HepG2 (cell line): ENCODE measurements around the gene HNRNPA1L2. TPM values are rescaled to one million over a fixed set of nuclear protein-coding genes. Genes with fewer than 3 reads are reported as not detected.
A peak's percentile ranks its signal among the peaks of the same experiment; 100 is the strongest.

Experiments used
- BRD4 ChIP-seq: sonication (generic); formaldehyde crosslinking; IDR thresholded peaks from 2 replicates; pipeline ENCODE4 v1.4.0; 2020; ENCODE audit warnings: missing genetic modification reagents
- HMGA1 ChIP-seq: sonication (generic); formaldehyde crosslinking; conservative IDR thresholded peaks from 2 replicates; pipeline ENCODE4 v1.4.0; 2020; ENCODE audit warnings: missing genetic modification reagents
- HNF4A ChIP-seq: sonication (generic); formaldehyde crosslinking; IDR thresholded peaks from 2 replicates; pipeline ENCODE4 v1.4.0; 2020; ENCODE audit warnings: missing genetic modification reagents
- MTA3 ChIP-seq: sonication (generic); formaldehyde crosslinking; IDR thresholded peaks from 2 replicates; pipeline ENCODE4 v1.4.0; 2020; ENCODE audit warnings: missing genetic modification reagents
- NPAS2 ChIP-seq: sonication (generic); formaldehyde crosslinking; IDR thresholded peaks from 2 replicates; pipeline ENCODE4 v1.8.0; 2022; ENCODE audit warnings: mild to moderate bottlenecking, missing genetic modification reagents, borderline replicate concordance
- PRMT3 ChIP-seq: sonication (generic); formaldehyde crosslinking; IDR thresholded peaks from 2 replicates; pipeline ENCODE4 v1.8.1; 2022; ENCODE audit warnings: low read depth, mild to moderate bottlenecking, moderate library complexity, missing genetic modification reagents, borderline replicate concordance
- REPIN1 ChIP-seq: sonication (generic); formaldehyde crosslinking; IDR thresholded peaks from 2 replicates; pipeline ENCODE4 v1.8.0; 2022; ENCODE audit warnings: missing genetic modification reagents, low read depth, mild to moderate bottlenecking, borderline replicate concordance
- SNAPC2 ChIP-seq: sonication (generic); formaldehyde crosslinking; IDR thresholded peaks from 2 replicates; pipeline ENCODE4 v1.8.1; 2022; ENCODE audit warnings: mild to moderate bottlenecking, missing genetic modification reagents
- SP5 ChIP-seq: IDR thresholded peaks from 2 replicates; pipeline ENCODE4 v1.6.1; 2016; ENCODE audit warnings: low read depth, borderline replicate concordance
- ZBTB38 ChIP-seq: sonication (generic); formaldehyde crosslinking; IDR thresholded peaks from 2 replicates; pipeline ENCODE4 v1.5.1; 2020; ENCODE audit warnings: mild to moderate bottlenecking, missing genetic modification reagents
- ZNF552 ChIP-seq: sonication (generic); formaldehyde crosslinking; IDR thresholded peaks from 2 replicates; pipeline ENCODE4 v1.9.0; 2022; ENCODE audit warnings: missing genetic modification reagents, mild to moderate bottlenecking, borderline replicate concordance
- ZNF598 ChIP-seq: sonication (generic); formaldehyde crosslinking; IDR thresholded peaks from 2 replicates; pipeline ENCODE4 v1.5.1; 2020; ENCODE audit warnings: mild to moderate bottlenecking, missing genetic modification reagents, borderline replicate concordance
- ZNF616 ChIP-seq: sonication (generic); formaldehyde crosslinking; IDR thresholded peaks from 2 replicates; pipeline ENCODE4 v1.5.0; 2020; ENCODE audit warnings: low read depth, mild to moderate bottlenecking, missing genetic modification reagents
- polyA plus RNA-seq, 8 experiments: library from polyadenylated mRNA; depleted of rRNA in 3 of 8; stranded (reverse) in 7 of 8; unstranded in 1 of 8; fragments of >200 nt; fragmentation: Illumina TruSeq in 4 of 8; extraction: Trizol in 4 of 8; gene quantifications; 2 replicates each; pipeline versions ENCODE4 v1.2.1 to v1.2.3, GENCODE V29; 2011 to 2016; ENCODE audit warnings: low read depth in 4 of 8, missing spikeins in 1 of 8, mixed read lengths in 1 of 8; ENCODE audit not compliant: insufficient read depth in 1 of 8
- total RNA-seq, 5 experiments: library from RNA; depleted of rRNA; stranded (reverse); fragments of >200 nt; fragmentation: Illumina TruSeq; extraction: Trizol; gene quantifications; 2 replicates each; pipeline ENCODE4 v1.2.3, GENCODE V29; 2016; ENCODE audit warnings: low read depth in 1 of 5
- TF ChIP-seq, protein P1 (sequence below): IDR thresholded peaks from 2 replicates; pipeline ENCODE4 v1.4.0; 2020; ENCODE audit warnings: mild to moderate bottlenecking, missing genetic modification reagents
- TF ChIP-seq, protein P2 (sequence below): sonication (generic); formaldehyde crosslinking; IDR thresholded peaks from 2 replicates; pipeline ENCODE4 v1.4.0; 2020; ENCODE audit warnings: missing genetic modification reagents
- TF ChIP-seq, protein P3 (sequence below): IDR thresholded peaks from 2 replicates; pipeline ENCODE4 v1.6.1; 2016
- TF ChIP-seq, protein P4 (sequence below): sonication (generic); formaldehyde crosslinking; conservative IDR thresholded peaks from 2 replicates; pipeline ENCODE4 v1.8.0; 2022; ENCODE audit warnings: mild to moderate bottlenecking, moderate library complexity, missing genetic modification reagents

The HNRNPA1L2 gene
- total and polyA plus RNA-seq, 2 of the 13 experiments (the other 11 are each of a cell fraction or from before 2014, with no cell fraction given): 3.6 to 7.1 TPM

DNA sequence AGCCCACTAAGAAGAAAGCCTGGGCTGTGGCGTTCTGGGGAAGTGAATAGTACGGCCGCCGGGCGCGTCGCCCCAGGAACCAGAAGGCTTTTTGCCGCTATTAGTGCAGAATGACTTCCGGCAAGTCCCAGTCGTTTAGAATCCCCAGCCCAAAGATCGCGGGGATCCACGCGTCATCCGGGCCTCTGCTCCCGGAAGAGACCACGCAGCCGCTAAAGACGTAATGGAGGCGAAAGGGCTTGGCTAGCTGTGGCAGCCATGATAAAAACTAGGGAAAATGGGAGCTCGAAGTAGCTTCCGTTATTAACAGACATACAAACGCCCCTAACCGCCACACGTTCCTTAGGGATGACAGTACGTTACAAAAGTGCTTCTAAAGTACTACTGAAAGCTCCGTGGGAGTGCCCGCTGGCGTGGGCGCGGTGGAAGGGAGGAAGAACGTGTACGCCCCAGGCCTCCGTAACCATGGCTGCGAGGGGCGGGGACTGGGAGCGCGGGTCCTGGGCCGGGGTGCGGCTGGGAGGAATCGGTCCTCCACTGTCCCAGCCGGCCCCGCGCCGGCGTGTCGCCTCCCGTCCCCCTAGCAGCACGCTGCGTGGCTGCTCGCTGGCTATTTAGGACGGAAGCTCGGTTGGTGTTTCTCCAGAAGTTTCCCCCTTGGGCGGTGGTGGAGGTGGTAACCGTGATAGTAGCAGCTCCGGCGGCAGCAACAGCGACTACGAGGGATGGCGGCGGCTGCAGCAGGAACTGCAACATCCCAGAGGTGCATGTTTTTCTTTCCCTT, 10.2 kb downstream of the HNRNPA1L2 start, which contains the start of gene SUGT1 (continued):
- TF ChIP-seq MTA3 (CRISPR knock-in tag): no peak
- peak; percentile 20; the same call in 1 of the 2 replicates for TF ChIP-seq HNF4A (CRISPR knock-in tag)
- TF ChIP-seq PRMT3 (CRISPR knock-in tag): no peak
- no peak for TF ChIP-seq ZNF616 (CRISPR knock-in tag)
- TF ChIP-seq NPAS2 (CRISPR knock-in tag): no peak
- TF ChIP-seq ZBTB38 (CRISPR knock-in tag): peak; percentile 42; the same call in 1 of the 2 replicates
- TF ChIP-seq SP5 (CRISPR knock-in tag): no peak; the same call in 1 of the 2 replicates
- TF ChIP-seq, protein P1, sequence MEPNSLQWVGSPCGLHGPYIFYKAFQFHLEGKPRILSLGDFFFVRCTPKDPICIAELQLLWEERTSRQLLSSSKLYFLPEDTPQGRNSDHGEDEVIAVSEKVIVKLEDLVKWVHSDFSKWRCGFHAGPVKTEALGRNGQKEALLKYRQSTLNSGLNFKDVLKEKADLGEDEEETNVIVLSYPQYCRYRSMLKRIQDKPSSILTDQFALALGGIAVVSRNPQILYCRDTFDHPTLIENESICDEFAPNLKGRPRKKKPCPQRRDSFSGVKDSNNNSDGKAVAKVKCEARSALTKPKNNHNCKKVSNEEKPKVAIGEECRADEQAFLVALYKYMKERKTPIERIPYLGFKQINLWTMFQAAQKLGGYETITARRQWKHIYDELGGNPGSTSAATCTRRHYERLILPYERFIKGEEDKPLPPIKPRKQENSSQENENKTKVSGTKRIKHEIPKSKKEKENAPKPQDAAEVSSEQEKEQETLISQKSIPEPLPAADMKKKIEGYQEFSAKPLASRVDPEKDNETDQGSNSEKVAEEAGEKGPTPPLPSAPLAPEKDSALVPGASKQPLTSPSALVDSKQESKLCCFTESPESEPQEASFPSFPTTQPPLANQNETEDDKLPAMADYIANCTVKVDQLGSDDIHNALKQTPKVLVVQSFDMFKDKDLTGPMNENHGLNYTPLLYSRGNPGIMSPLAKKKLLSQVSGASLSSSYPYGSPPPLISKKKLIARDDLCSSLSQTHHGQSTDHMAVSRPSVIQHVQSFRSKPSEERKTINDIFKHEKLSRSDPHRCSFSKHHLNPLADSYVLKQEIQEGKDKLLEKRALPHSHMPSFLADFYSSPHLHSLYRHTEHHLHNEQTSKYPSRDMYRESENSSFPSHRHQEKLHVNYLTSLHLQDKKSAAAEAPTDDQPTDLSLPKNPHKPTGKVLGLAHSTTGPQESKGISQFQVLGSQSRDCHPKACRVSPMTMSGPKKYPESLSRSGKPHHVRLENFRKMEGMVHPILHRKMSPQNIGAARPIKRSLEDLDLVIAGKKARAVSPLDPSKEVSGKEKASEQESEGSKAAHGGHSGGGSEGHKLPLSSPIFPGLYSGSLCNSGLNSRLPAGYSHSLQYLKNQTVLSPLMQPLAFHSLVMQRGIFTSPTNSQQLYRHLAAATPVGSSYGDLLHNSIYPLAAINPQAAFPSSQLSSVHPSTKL: peak; percentile 62
- TF ChIP-seq BRD4 (CRISPR knock-in tag): peak; percentile 48; the same call in 1 of the 2 replicates
- TF ChIP-seq ZNF598: no peak; the same call in 1 of the 2 replicates
- no peak for TF ChIP-seq ZNF552 (CRISPR knock-in tag)
- TF ChIP-seq HMGA1 (CRISPR knock-in tag): no peak
- TF ChIP-seq, protein P2, sequence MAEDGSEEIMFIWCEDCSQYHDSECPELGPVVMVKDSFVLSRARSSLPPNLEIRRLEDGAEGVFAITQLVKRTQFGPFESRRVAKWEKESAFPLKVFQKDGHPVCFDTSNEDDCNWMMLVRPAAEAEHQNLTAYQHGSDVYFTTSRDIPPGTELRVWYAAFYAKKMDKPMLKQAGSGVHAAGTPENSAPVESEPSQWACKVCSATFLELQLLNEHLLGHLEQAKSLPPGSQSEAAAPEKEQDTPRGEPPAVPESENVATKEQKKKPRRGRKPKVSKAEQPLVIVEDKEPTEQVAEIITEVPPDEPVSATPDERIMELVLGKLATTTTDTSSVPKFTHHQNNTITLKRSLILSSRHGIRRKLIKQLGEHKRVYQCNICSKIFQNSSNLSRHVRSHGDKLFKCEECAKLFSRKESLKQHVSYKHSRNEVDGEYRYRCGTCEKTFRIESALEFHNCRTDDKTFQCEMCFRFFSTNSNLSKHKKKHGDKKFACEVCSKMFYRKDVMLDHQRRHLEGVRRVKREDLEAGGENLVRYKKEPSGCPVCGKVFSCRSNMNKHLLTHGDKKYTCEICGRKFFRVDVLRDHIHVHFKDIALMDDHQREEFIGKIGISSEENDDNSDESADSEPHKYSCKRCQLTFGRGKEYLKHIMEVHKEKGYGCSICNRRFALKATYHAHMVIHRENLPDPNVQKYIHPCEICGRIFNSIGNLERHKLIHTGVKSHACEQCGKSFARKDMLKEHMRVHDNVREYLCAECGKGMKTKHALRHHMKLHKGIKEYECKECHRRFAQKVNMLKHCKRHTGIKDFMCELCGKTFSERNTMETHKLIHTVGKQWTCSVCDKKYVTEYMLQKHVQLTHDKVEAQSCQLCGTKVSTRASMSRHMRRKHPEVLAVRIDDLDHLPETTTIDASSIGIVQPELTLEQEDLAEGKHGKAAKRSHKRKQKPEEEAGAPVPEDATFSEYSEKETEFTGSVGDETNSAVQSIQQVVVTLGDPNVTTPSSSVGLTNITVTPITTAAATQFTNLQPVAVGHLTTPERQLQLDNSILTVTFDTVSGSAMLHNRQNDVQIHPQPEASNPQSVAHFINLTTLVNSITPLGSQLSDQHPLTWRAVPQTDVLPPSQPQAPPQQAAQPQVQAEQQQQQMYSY (CRISPR knock-in tag): 0 out of 2 replicates have a peak, but pooled peaks have one; percentile 22
- TF ChIP-seq SNAPC2 (CRISPR knock-in tag): no peak
- TF ChIP-seq, protein P3, sequence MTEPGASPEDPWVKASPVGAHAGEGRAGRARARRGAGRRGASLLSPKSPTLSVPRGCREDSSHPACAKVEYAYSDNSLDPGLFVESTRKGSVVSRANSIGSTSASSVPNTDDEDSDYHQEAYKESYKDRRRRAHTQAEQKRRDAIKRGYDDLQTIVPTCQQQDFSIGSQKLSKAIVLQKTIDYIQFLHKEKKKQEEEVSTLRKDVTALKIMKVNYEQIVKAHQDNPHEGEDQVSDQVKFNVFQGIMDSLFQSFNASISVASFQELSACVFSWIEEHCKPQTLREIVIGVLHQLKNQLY (CRISPR knock-in tag): no peak
- TF ChIP-seq, protein P4, sequence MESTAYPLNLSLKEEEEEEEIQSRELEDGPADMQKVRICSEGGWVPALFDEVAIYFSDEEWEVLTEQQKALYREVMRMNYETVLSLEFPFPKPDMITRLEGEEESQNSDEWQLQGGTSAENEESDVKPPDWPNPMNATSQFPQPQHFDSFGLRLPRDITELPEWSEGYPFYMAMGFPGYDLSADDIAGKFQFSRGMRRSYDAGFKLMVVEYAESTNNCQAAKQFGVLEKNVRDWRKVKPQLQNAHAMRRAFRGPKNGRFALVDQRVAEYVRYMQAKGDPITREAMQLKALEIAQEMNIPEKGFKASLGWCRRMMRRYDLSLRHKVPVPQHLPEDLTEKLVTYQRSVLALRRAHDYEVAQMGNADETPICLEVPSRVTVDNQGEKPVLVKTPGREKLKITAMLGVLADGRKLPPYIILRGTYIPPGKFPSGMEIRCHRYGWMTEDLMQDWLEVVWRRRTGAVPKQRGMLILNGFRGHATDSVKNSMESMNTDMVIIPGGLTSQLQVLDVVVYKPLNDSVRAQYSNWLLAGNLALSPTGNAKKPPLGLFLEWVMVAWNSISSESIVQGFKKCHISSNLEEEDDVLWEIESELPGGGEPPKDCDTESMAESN (CRISPR knock-in tag): peak; percentile 39; the same call in 1 of the 2 replicates
- peak; percentile 76 for TF ChIP-seq REPIN1 (CRISPR knock-in tag)
